GM12874 (cell line): ENCODE measurements around the gene CCDC86.

Experiments
- CTCF ChIP-seq: IDR thresholded peaks from 2 replicates; pipeline ENCODE4 v1.5.1; 2011; ENCODE audit warnings: low read depth, mild to moderate bottlenecking, control low read depth, low read length, moderate library complexity; ENCODE audit not compliant: insufficient read depth

Gene CCDC86

DNA sequence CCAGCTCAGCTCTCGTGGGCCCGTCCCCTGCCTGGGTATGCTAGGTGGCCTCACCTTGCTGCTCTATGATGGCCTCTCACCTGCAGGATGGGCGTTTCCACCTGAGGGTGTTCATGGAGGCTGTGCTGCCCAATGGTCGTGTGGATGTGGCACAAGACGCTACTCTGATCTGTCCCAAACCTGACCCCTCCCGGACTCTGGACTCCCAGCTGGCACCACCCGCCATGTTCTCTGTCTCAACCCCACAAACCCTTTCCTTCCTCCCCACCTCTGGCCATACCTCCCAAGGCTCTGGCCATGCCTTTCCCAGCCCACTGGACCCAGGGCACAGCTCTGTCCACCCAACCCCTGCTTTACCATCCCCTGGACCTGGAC, 27.5 kb downstream of the CCDC86 start:
- TF ChIP-seq CTCF: no peak

GRCh38 chr11:60870276-60870675, 28.4 kb downstream of the CCDC86 start:
- TF ChIP-seq CTCF: no peak

- no peak for TF ChIP-seq CTCF
Observed at GRCh38 chr11:60870733-60871377, 28.9 kb downstream of the CCDC86 start.

DNA sequence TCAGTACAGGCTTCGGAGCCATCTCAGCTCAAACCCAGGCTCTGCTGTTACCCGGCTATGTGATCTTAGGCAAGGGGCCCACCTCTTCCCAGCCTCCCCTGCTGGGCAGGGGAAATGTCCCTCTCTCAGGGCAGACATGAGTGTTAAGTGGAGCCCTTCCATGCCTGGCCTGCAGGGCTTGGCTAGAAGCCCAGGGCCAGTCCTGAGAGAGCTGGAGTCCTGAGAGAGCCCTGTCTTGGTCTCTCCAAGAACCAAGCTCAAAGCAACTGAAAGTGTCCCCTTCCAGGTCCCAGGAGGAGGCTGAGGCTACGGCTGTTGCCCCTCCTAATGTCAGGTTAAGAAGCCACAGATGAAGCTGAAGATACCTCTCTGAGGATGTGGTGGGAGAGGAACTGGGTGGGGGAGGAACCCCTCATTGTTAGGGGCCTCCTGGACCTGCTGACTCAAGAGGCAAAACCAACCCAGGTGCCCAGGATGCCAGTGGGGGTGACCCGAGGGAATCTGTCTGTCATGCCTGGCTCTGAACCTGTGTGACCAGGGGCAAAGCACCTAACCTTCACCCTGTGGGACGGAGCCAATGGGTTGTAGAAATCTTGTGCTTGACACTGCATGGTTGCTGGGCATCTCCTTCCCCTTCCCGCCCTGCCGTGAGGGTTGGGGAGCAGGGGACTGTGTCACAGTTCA, 29.6 kb downstream of the CCDC86 start:
- TF ChIP-seq CTCF: no peak

DNA sequence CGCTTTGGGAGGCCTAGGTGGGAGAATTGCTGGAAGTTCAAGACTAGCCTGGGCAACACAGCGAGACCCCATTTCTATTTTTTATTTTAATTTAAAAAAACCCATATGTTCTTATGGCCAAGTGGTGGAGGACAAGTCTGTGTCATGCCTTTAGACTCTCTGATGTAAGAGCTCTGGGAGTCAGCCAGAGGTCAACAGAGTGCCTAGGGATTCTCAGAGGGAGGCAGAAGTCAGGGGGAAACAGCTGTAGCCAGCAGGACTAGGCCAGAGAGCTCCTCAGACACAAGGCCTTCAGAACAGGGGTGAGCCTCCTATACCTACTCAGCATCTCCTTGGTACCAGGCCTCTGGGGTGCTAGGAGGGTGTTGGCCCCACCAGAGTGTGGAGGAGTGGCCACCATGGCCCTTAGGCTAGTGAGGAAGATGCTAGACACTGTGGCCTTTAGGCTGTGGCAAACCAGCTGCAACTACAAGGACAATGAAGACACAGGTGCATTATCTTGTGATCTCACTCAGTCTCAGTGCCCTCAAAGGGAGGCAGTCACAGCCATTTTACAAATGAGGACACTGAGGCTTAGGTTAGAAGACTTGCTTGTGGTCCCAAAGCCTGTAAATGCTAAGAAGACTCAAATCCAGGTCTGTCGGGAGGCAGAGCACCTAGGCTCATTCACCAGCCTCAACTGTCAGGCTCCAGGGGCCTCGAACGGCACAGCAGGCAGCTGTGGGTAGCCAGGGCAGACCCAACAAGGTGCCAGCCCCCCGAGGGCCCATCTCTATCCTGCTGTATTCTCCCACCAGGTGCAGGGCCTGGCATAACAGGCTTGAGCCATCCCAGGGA, 30.4 kb downstream of the CCDC86 start:
- TF ChIP-seq CTCF: no peak

GRCh38 chr11:60872961-60873524, 31.1 kb downstream of the CCDC86 start:
- TF ChIP-seq CTCF: no peak

DNA sequence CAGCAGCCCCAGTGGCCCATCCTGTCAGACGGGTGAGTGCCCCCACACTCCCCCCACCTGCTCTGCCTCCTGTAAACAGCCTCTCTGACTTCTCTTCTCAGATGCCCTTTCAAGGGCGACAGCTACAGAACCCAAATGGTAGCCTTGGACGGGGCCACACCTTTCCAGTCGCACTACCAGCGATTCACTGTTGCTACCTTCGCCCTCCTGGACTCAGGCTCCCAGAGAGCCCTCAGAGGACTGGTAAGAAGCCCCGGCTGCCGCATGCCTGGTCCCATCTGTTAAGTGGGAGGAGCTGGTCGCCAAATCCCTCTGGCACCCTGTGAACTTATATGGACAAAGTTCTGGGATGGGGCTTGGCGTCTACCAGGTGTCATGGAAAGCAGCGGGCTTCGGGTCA, 31.6 kb downstream of the CCDC86 start:
- TF ChIP-seq CTCF: no peak
